ENCODE results near the gene ATG101. TPM values are rescaled to one million over a fixed set of nuclear protein-coding genes. Genes with fewer than 3 reads are reported as not detected.

The ATG101 gene
- total and polyA plus RNA-seq, 2 donors (not counting 1 experiment from before 2014, with no cell fraction given), result 19.4 to 50.3 TPM

- H3K9ac ChIP-seq (ENCODE audit: low read length), result peak overlapping the region; percentile 64
- no peaks in the 10 kb centered on the region for H3K36me3 ChIP-seq (replicated peaks in 1 of 2; ENCODE audit: control extremely low read depth in 1 of 2, control insufficient read depth in 1 of 2, extremely low read depth in 1 of 2, insufficient read depth in 2 of 2, low read length in 1 of 2)
- H3K27me3 Mint-ChIP-seq, result no peaks in the 10 kb centered on the region
- ChIA-PET CTCF (interaction anchor here (1.8 to 32.6 kb wide), 3 partner anchors 11 to 39 kb away, joined by 10 to 1315 read pairs (median 125); partner anchors contain the start of genes ATG101, NR4A1 and SMIM41), POLR2A (interaction anchor here (1.1 to 4.0 kb wide), 3 partner anchors 11 to 30 kb away, joined by 3 to 31 read pairs (median 4); partner anchors contain the start of genes NR4A1 and TAMALIN)
- H3K9me3 ChIP-seq (ENCODE audit: control extremely low read depth in 1 of 3, control insufficient read depth in 2 of 3, insufficient read depth in 1 of 3, low read length in 2 of 3), result no peaks in the 10 kb centered on the region
- TF ChIP-seq EZH2 (IDR thresholded peaks at IDR 0.05; ENCODE audit: borderline replicate concordance, insufficient read depth, low read depth, low read length, poor library complexity, severe bottlenecking) (no peak), CTCF (IDR thresholded peaks at IDR 0.05) (no peak)
- intact Hi-C loops (cut with micrococcal nuclease), result no loop called here
- DNase-seq (no peak), ATAC-seq (ENCODE audit: low read depth) (no peak)
- no peaks in the 10 kb centered on the region for H3K79me2 ChIP-seq (ENCODE audit: control insufficient read depth, insufficient read depth, low read length)
- WGBS (ENCODE audit: insufficient coverage), result no CpG with 5 or more reads among the region's 2 CpGs
- H3K4me3 ChIP-seq (ENCODE audit: control extremely low read depth in 1 of 5, extremely low read depth in 1 of 5, insufficient read depth in 1 of 5, low read depth in 2 of 5, low read length in 4 of 5), result peak overlapping the region in 3 of 5 experiments; percentile 47 to 60 (median 58)
- peak overlapping the region; percentile 86 for H3K4me2 ChIP-seq (replicated peaks; ENCODE audit: low read depth, low read length, poor library complexity, severe bottlenecking)
- no peaks in the 10 kb centered on the region for H3K9me3 Mint-ChIP-seq (ENCODE audit: insufficient read depth)
- H3K4me1 Mint-ChIP-seq, result peaks cover 74% of the 10 kb centered on the region
- H3K27me3 ChIP-seq (replicated peaks in 1 of 4; ENCODE audit: control extremely low read depth in 1 of 4, control insufficient read depth in 3 of 4, insufficient read depth in 4 of 4, low read length in 3 of 4), result peaks cover 0 to 2% (median 0%) of the 10 kb centered on the region in 4 experiments
- no peaks in the 10 kb centered on the region for H4K20me1 ChIP-seq (ENCODE audit: control insufficient read depth, insufficient read depth, low read length, poor library complexity, severe bottlenecking)
- H3K27ac ChIP-seq (ENCODE audit: low read length in 2 of 2), result peak overlapping the region; percentile 69 to 70
- peak overlapping the region; percentile 85 for H3K4me3 Mint-ChIP-seq
- peaks cover 35 to 58% of the 10 kb centered on the region in 2 donors for H3K4me1 ChIP-seq (ENCODE audit: control insufficient read depth in 2 of 2, insufficient read depth in 2 of 2, low read length in 2 of 2)
- H2AFZ ChIP-seq (ENCODE audit: insufficient read depth, low read depth, low read length, poor library complexity, severe bottlenecking), result no peak overlapping the region
- H3K27ac Mint-ChIP-seq, result peak overlapping the region; percentile 88
Observed at GRCh38 chr12:52035926-52036325, 33.9 kb upstream of the ATG101 start.

DNA sequence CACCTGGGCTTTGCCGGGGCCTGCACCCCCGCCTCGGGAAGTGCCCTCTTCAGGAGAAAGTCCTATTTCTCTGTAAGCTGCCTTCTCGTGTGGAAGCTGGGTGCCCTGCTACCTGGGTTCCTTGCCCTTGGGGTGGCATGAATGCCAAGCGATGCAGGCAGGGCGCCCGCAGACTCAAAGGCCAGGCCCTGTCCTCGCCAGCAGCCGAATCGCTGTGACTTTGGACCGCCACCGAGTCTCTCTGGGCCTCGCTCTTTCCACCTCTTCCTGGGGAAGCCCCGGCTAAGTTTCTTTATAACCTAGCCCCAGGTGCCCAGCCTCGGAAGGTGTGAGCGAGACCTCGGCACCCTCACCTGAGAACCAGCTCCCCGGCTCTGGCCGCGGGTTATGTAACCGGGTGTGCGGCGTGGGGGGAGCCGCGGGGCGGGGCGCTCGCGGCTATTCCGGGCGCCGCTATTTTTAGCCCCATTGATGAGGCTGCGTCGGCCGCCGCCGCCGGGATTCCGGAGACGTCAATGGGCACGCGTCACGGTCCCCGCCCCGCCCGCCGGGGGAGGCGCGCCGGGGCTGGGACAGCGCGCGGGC, 33.1 kb upstream of the ATG101 start:
- no peak overlapping the region for H2AFZ ChIP-seq (ENCODE audit: insufficient read depth, low read depth, low read length, poor library complexity, severe bottlenecking)
- POLR2A ChIA-PET, result interaction anchor here (0.6 to 4.0 kb wide), 6 partner anchors 11 to 87 kb away, joined by 3 to 31 read pairs (median 4); partner anchors contain the start of genes ATG101, NR4A1 and TAMALIN
- peak overlapping the region; percentile 86 for H3K4me2 ChIP-seq (replicated peaks; ENCODE audit: low read depth, low read length, poor library complexity, severe bottlenecking)
- H4K20me1 ChIP-seq (ENCODE audit: control insufficient read depth, insufficient read depth, low read length, poor library complexity, severe bottlenecking), result no peaks in the 10 kb centered on the region
- 7% methylated on average over 53 of the region's 53 CpGs for WGBS (ENCODE audit: insufficient coverage)
- H3K4me3 ChIP-seq (ENCODE audit: control extremely low read depth in 1 of 5, extremely low read depth in 1 of 5, insufficient read depth in 1 of 5, low read depth in 2 of 5, low read length in 4 of 5), result peak overlapping the region in 4 of 5 experiments; percentile 34 to 60 (median 52)
- H3K9me3 ChIP-seq (ENCODE audit: control extremely low read depth in 1 of 3, control insufficient read depth in 2 of 3, insufficient read depth in 1 of 3, low read length in 2 of 3), result no peaks in the 10 kb centered on the region
- H3K36me3 ChIP-seq (replicated peaks in 1 of 2; ENCODE audit: control extremely low read depth in 1 of 2, control insufficient read depth in 1 of 2, extremely low read depth in 1 of 2, insufficient read depth in 2 of 2, low read length in 1 of 2), result no peaks in the 10 kb centered on the region
- H3K27me3 ChIP-seq (replicated peaks in 1 of 4; ENCODE audit: control extremely low read depth in 1 of 4, control insufficient read depth in 3 of 4, insufficient read depth in 4 of 4, low read length in 3 of 4), result peaks cover 0 to 2% (median 0%) of the 10 kb centered on the region in 4 experiments
- Mint-ChIP-seq H3K4me3 (peak overlapping the region; percentile 85), H3K4me1 (peaks cover 81% of the 10 kb centered on the region), H3K27ac (peak overlapping the region; percentile 88), H3K27me3 (no peaks in the 10 kb centered on the region), H3K9me3 (ENCODE audit: insufficient read depth) (no peaks in the 10 kb centered on the region)
- CTCF ChIA-PET, result interaction anchor here (1.8 to 32.6 kb wide), 3 partner anchors 12 to 38 kb away, joined by 10 to 1315 read pairs (median 125); partner anchors contain the start of genes ATG101, NR4A1 and SMIM41
- TF ChIP-seq CTCF (IDR thresholded peaks at IDR 0.05) (no peak), EZH2 (IDR thresholded peaks at IDR 0.05; ENCODE audit: borderline replicate concordance, insufficient read depth, low read depth, low read length, poor library complexity, severe bottlenecking) (no peak)
- ATAC-seq (ENCODE audit: low read depth) (peak; percentile 48), DNase-seq (peak; percentile 95)
- peaks cover 41 to 64% of the 10 kb centered on the region in 2 donors for H3K4me1 ChIP-seq (ENCODE audit: control insufficient read depth in 2 of 2, insufficient read depth in 2 of 2, low read length in 2 of 2)
- intact Hi-C loops (cut with micrococcal nuclease), result loop anchor here (1.0 kb wide), 2 partner anchors 14 to 33 kb away; partner anchors contain the start of gene ATG101
- H3K79me2 ChIP-seq (ENCODE audit: control insufficient read depth, insufficient read depth, low read length), result no peaks in the 10 kb centered on the region
- H3K27ac ChIP-seq (ENCODE audit: low read length in 2 of 2), result peak overlapping the region; percentile 69 to 70
- H3K9ac ChIP-seq (ENCODE audit: low read length), result peak overlapping the region; percentile 64
